A549 (cell line): ENCODE results near the gene HOXA5. TPM values are rescaled to one million over a fixed set of nuclear protein-coding genes. Genes with fewer than 3 reads are reported as not detected.

Source experiments
- ATAC-seq, 2 experiments: fragments of 200-7000 bp in 1 of 2; fragments of >200 bp in 1 of 2; cut with Nextera tagmentation in 1 of 2; cut with Tn5 transposase in 1 of 2; 3 replicates each; pipeline versions ENCODE4 v1.8.0 to v1.9.1; 2018 to 2020; ENCODE audit warnings: mild to moderate bottlenecking in 1 of 2, moderate library complexity in 1 of 2
- CTCF ChIA-PET: fragments of 300-600 bp; sonication (Branson Sonifier 250); formaldehyde crosslinking; extraction: SDS; loops from one replicate; lab custom pipeline; 2021; ENCODE audit warnings: antibody characterized with exemption, inconsistent platforms; lab: Yijun Ruan, JAX
- POLR2A ChIA-PET: fragments of 350-600 bp; formaldehyde crosslinking; extraction: SDS; loops from one replicate; lab custom pipeline; 2021; ENCODE audit warnings: antibody characterized with exemption, inconsistent platforms; lab: Yijun Ruan, JAX
- DNase-seq, 2 experiments: peaks; one replicate each; pipeline versions ENCODE4 v3.0.0 to v3.0.0-alpha.2; 2011 to 2016; ENCODE audit warnings: low read depth in 1 of 2, low spot score in 1 of 2
- FAIRE-seq: peaks from 2 replicates; lab custom pipeline; 2011; peaks lifted over from hg19 to GRCh38; lab: Jason Lieb, UNC
- H3K27ac ChIP-seq, 2 experiments: fragments of >200 bp; sonication (Bioruptor Twin); formaldehyde crosslinking; 3 replicates each; pipeline ENCODE4 v1.5.1; 2016 to 2017
- H3K4me1 ChIP-seq: fragments of >200 bp; sonication (Bioruptor Twin); formaldehyde crosslinking; 3 replicates; pipeline ENCODE4 v1.6.1; 2016
- H3K4me2 ChIP-seq: fragments of >200 bp; sonication (Bioruptor Twin); formaldehyde crosslinking; 3 replicates; pipeline ENCODE4 v1.6.1; 2016
- H3K4me3 ChIP-seq: fragments of >200 bp; sonication (Bioruptor Twin); formaldehyde crosslinking; 3 replicates; pipeline ENCODE4 v1.5.1; 2016
- H3K9me3 ChIP-seq: fragments of >200 bp; sonication (Bioruptor Twin); formaldehyde crosslinking; 3 replicates; pipeline ENCODE4 v1.6.1; 2016
- CBX8 ChIP-seq: fragments of 200-600 bp; sonication (generic); IDR thresholded peaks from 2 replicates; pipeline ENCODE4 v1.6.1; 2016
- CEBPB ChIP-seq, 2 experiments: fragments of >200 bp in 1 of 2; sonication (Bioruptor Twin) in 1 of 2; formaldehyde crosslinking in 1 of 2; IDR thresholded peaks; 2 replicates each; pipeline ENCODE4 v1.6.1; 2012 to 2016
- CHD2 ChIP-seq: fragments of 150-350 bp; IDR thresholded peaks from 2 replicates; pipeline ENCODE4 v1.6.1; 2014; ENCODE audit warnings: low read length; ENCODE audit not compliant: partially characterized antibody
- CTCF ChIP-seq: fragments of >200 bp; sonication (Bioruptor Twin); formaldehyde crosslinking; IDR thresholded peaks from 3 replicates; pipeline ENCODE4 v1.5.1; 2016
- FOSB ChIP-seq: fragments of 250-450 bp; sonication (Bioruptor Pico); IDR thresholded peaks from 2 replicates; pipeline ENCODE4 v1.5.0; 2020; ENCODE audit warnings: mild to moderate bottlenecking, moderate library complexity
- FOSL2 ChIP-seq, 2 experiments: fragments of 450-650 bp in 1 of 2; fragments of >200 bp in 1 of 2; sonication (Bioruptor Twin) in 1 of 2; formaldehyde crosslinking; IDR thresholded peaks; 2 replicates each; pipeline versions ENCODE4 v1.5.0 to v1.6.1; 2016 to 2020; ENCODE audit warnings: mild to moderate bottlenecking in 1 of 2, moderate library complexity in 1 of 2
- FOXS1 ChIP-seq: fragments of 250-450 bp; sonication (Bioruptor Pico); IDR thresholded peaks from 2 replicates; pipeline ENCODE4 v1.5.0; 2020; ENCODE audit warnings: mild to moderate bottlenecking, moderate library complexity
- HOXA7 ChIP-seq: fragments of 250-450 bp; sonication (Bioruptor Pico); IDR thresholded peaks from 2 replicates; pipeline ENCODE4 v1.5.0; 2020; ENCODE audit warnings: mild to moderate bottlenecking, moderate library complexity
- HOXB13 ChIP-seq: fragments of 250-450 bp; sonication (Bioruptor Pico); IDR thresholded peaks from 2 replicates; pipeline ENCODE4 v1.5.0; 2020; ENCODE audit warnings: low read depth, mild to moderate bottlenecking, moderate library complexity
- JUN ChIP-seq, 2 experiments: fragments of >200 bp; sonication (Bioruptor Twin); formaldehyde crosslinking; IDR thresholded peaks; 2 replicates in 1 of 2; 3 replicates in 1 of 2; pipeline ENCODE4 v1.6.1; 2016 to 2017
- JUNB ChIP-seq: fragments of >200 bp; sonication (Bioruptor Twin); formaldehyde crosslinking; IDR thresholded peaks from 2 replicates; pipeline ENCODE4 v1.6.1; 2016
- KDM5A ChIP-seq: fragments of 200-600 bp; sonication (generic); IDR thresholded peaks from 2 replicates; pipeline ENCODE4 v1.6.1; 2016; ENCODE audit warnings: antibody characterized with exemption, mild to moderate bottlenecking
- MAX ChIP-seq: IDR thresholded peaks from 2 replicates; pipeline ENCODE4 v1.6.1; 2012
- NFE2L2 ChIP-seq: fragments of 150-350 bp; conservative IDR thresholded peaks from 2 replicates; pipeline ENCODE4 v1.6.1; 2014; ENCODE audit warnings: low read length
- POLR2A ChIP-seq: IDR thresholded peaks from 2 replicates; pipeline ENCODE4 v1.6.1; 2012; ENCODE audit warnings: mild to moderate bottlenecking, low read length
- RAD21 ChIP-seq, 2 experiments: fragments of >200 bp in 1 of 2; sonication (Bioruptor Twin) in 1 of 2; formaldehyde crosslinking in 1 of 2; IDR thresholded peaks in 1 of 2; conservative IDR thresholded peaks in 1 of 2; 2 replicates in 1 of 2; 3 replicates in 1 of 2; pipeline ENCODE4 v1.6.1; 2012 to 2018; ENCODE audit warnings: inconsistent platforms in 1 of 2
- RCOR1 ChIP-seq: fragments of 150-350 bp; IDR thresholded peaks from 2 replicates; pipeline ENCODE4 v1.6.1; 2014; ENCODE audit warnings: antibody characterized with exemption, low read length, low read depth
- RNF2 ChIP-seq: fragments of 200-600 bp; sonication (generic); IDR thresholded peaks from 2 replicates; pipeline ENCODE4 v1.6.1; 2016; ENCODE audit warnings: low read depth, mild to moderate bottlenecking, antibody characterized with exemption, moderate library complexity, borderline replicate concordance
- SREBF2 ChIP-seq: fragments of 450-650 bp; IDR thresholded peaks from 2 replicates; pipeline ENCODE4 v1.6.1; 2014; ENCODE audit warnings: mild to moderate bottlenecking, moderate library complexity
- TFCP2L1 ChIP-seq: fragments of 250-450 bp; sonication (Bioruptor Pico); IDR thresholded peaks from 2 replicates; pipeline ENCODE4 v1.5.0; 2021; ENCODE audit warnings: mild to moderate bottlenecking
- TP53 ChIP-seq: fragments of 250-450 bp; sonication (Bioruptor Pico); IDR thresholded peaks from 2 replicates; pipeline ENCODE4 v1.5.0; 2021; ENCODE audit warnings: mild to moderate bottlenecking, moderate library complexity
- USF2 ChIP-seq: fragments of 450-650 bp; IDR thresholded peaks from 2 replicates; pipeline ENCODE4 v1.6.1; 2014; ENCODE audit warnings: antibody characterized with exemption
- ZSCAN20 ChIP-seq: fragments of 250-450 bp; sonication (Bioruptor Pico); IDR thresholded peaks from 2 replicates; pipeline ENCODE4 v1.8.0; 2022; ENCODE audit warnings: mild to moderate bottlenecking, moderate library complexity
- WGBS: methylation state at CpG from one replicate; pipeline ENCODE4 v1.1.6; 2017; ENCODE audit errors: missing lambda C conversion rate; 5-methylcytosine and 5-hydroxymethylcytosine counted together
- polyA plus RNA-seq, 4 experiments: library from polyadenylated mRNA; depleted of rRNA in 3 of 4; stranded (reverse); fragments of >200 nt; fragmentation: RNase III in 1 of 4; extraction: RNeasy Plus Mini Kit Qiagen cat#74134 plus additional on column Dnase treatment in 1 of 4; gene quantifications; 2 replicates in 3 of 4; 3 replicates in 1 of 4; pipeline ENCODE4 v1.2.3, GENCODE V29; 2011 to 2017
- TF ChIP-seq, protein P1 (sequence below): IDR thresholded peaks from 2 replicates; pipeline ENCODE4 v1.6.1; 2012; ENCODE audit warnings: low read depth, borderline replicate concordance
- TF ChIP-seq, protein P2 (sequence below): fragments of >200 bp; sonication (Bioruptor Twin); formaldehyde crosslinking; IDR thresholded peaks from 2 replicates; pipeline ENCODE4 v1.6.1; 2016
- TF ChIP-seq, protein P3 (sequence below): fragments of 150-350 bp; IDR thresholded peaks from 2 replicates; pipeline ENCODE4 v1.6.1; 2014; ENCODE audit warnings: low read depth, mild to moderate bottlenecking, low read length

HOXA5 gene
- polyA plus RNA-seq, 2 of the 4 experiments (the other 2 are of a cell fraction): 4.0 to 6.5 TPM

DNA sequence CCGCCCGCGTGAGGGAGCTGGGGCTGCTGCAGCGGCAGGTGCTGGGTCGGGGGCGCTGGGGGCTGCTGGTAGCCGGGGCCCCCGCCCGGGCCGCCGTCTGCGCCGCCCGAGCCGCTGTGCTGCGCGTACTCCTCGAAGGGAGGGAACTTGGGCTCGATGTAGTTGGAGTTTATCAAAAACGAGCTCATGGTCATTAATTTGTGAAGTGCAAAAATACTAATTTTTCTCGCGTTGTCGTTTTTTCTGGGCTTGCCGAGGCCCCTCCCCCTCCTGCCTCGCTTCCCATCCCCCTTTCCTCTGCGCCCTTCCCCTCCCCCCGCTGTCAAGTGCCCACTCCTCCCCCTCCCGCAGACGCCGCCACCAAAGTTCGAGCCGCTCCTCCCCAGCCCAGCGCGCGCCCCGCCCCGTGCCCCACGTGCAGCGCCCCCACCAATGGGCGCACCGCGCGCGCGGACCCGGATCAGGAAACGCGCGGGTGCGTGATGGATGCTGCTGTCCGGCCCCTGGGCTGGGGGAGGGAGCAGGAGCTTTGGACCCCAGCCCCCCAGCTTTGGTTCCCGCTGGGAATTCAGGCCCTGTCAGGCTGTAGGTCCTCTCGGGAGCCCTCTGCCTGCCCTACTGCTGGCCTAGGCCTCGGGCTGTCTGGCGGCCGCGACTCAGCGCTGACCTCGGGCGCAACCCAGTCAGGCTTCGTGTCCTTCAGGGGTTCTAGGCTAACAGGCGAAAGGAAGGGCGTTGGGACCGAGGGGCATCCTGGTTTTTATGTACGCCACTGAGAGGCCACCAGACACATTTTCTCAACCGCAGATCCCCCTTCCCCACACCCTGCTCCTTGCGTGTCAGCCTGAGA, 12.7 kb downstream of the HOXA5 start, which contains the start of gene HOXA4:
TSS of gene HOXA4 (minus strand) at position 218 of the 850 bp plus-strand sequence. CDS start at position 194, 24 bp downstream.
- H3K27ac ChIP-seq: peak within 1 kb of the TSS; percentile 82 to 95
- peak within 1 kb of the TSS; percentile 54 for H3K4me3 ChIP-seq
- ATAC-seq (peak; percentile 87 to 88), FAIRE-seq (no peak), DNase-seq (peak in 1 of 2 experiments; percentile 84)
- no peaks in the 10 kb centered on the region for H3K9me3 ChIP-seq
- CTCF ChIA-PET: interaction anchor here (0.5 to 3.8 kb wide), 14 partner anchors 9 to 451 kb away, joined by 3 to 22 read pairs (median 3); partner anchors contain the start of gene HOXA5
- 56% methylated on average over 34 of the region's 67 CpGs for WGBS
- POLR2A ChIA-PET: interaction anchor here (0.7 to 2.2 kb wide), 6 partner anchors 8 to 266 kb away, joined by 3 to 13 read pairs (median 5); partner anchors contain the start of gene SKAP2
- TF ChIP-seq ZSCAN20 (CRISPR knock-in tag): no peak
- no peak for TF ChIP-seq JUNB
- TF ChIP-seq NFE2L2: no peak
- TF ChIP-seq CEBPB (IDR thresholded peaks at IDR 0.05): no peak
- TF ChIP-seq SREBF2: no peak
- no peak for TF ChIP-seq FOSL2 (IDR thresholded peaks at IDR 0.05)
- TF ChIP-seq FOSL2 (CRISPR knock-in tag; IDR thresholded peaks at IDR 0.05): no peak
- no peak for TF ChIP-seq CBX8
- TF ChIP-seq, protein P1, sequence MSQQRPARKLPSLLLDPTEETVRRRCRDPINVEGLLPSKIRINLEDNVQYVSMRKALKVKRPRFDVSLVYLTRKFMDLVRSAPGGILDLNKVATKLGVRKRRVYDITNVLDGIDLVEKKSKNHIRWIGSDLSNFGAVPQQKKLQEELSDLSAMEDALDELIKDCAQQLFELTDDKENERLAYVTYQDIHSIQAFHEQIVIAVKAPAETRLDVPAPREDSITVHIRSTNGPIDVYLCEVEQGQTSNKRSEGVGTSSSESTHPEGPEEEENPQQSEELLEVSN: peak; percentile 84
- no peak for TF ChIP-seq RAD21 (conservative IDR thresholded peaks at IDR 0.05 in 1 of 2, IDR thresholded peaks at IDR 0.05 in 1 of 2)
- peak; percentile 93 for TF ChIP-seq USF2
- no peak for TF ChIP-seq CTCF
- no peak for TF ChIP-seq TP53 (CRISPR knock-in tag)
- TF ChIP-seq, protein P2, sequence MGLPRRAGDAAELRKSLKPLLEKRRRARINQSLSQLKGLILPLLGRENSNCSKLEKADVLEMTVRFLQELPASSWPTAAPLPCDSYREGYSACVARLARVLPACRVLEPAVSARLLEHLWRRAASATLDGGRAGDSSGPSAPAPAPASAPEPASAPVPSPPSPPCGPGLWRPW: no peak
- TF ChIP-seq FOXS1 (CRISPR knock-in tag): no peak
- TF ChIP-seq KDM5A: no peak
- no peak for TF ChIP-seq FOSB (CRISPR knock-in tag)
- TF ChIP-seq, protein P3, sequence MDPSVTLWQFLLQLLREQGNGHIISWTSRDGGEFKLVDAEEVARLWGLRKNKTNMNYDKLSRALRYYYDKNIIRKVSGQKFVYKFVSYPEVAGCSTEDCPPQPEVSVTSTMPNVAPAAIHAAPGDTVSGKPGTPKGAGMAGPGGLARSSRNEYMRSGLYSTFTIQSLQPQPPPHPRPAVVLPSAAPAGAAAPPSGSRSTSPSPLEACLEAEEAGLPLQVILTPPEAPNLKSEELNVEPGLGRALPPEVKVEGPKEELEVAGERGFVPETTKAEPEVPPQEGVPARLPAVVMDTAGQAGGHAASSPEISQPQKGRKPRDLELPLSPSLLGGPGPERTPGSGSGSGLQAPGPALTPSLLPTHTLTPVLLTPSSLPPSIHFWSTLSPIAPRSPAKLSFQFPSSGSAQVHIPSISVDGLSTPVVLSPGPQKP: no peak
- no peak for TF ChIP-seq RCOR1
- no peak for TF ChIP-seq HOXB13 (CRISPR knock-in tag)
- TF ChIP-seq HOXA7 (CRISPR knock-in tag): no peak
- TF ChIP-seq MAX: peak; percentile 56
- peak; percentile 74 for TF ChIP-seq CHD2
- no peak for TF ChIP-seq RNF2
- TF ChIP-seq TFCP2L1 (CRISPR knock-in tag): no peak
- no peak for TF ChIP-seq JUN (IDR thresholded peaks at IDR 0.05)
- TF ChIP-seq POLR2A: peak; percentile 17; the same call in 1 of the 2 replicates
- peak within 1 kb of the TSS; percentile 63 for H3K4me2 ChIP-seq
- H3K4me1 ChIP-seq: peaks cover 31% of the 10 kb centered on the region
